ENCODE data around the gene ZNF232.

ZNF232 gene

DNA sequence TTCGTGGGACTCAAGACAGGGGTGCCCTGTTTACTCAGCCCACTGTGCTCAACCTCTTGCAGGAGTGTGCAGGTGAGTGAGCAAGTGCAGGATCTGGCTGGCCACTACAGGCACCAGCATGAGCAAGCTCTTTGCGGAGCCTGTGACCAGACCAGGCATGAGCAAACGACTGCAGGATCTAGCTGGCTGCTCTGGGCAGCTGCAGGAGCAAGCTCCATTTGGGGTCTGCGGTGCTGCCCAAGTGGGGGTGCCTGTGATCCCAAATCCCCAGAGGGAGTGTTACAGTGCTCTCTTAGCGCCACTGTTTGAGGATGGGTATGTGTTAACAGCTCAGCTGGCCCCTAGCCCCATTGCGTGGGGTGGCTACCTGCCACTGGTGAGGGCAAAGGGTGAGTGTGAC, 6.5 kb upstream of the ZNF232 start:
- H3K27me3 Mint-ChIP-seq (ENCODE audit: low read depth, poor library complexity): peaks cover 44% of the 10 kb centered on the region
- peaks cover 7% of the 10 kb centered on the region for H3K4me1 Mint-ChIP-seq
- no peak overlapping the region for H3K4me3 Mint-ChIP-seq
- H3K9me3 Mint-ChIP-seq: peaks cover 29% of the 10 kb centered on the region
- TF ChIP-seq, protein P1, sequence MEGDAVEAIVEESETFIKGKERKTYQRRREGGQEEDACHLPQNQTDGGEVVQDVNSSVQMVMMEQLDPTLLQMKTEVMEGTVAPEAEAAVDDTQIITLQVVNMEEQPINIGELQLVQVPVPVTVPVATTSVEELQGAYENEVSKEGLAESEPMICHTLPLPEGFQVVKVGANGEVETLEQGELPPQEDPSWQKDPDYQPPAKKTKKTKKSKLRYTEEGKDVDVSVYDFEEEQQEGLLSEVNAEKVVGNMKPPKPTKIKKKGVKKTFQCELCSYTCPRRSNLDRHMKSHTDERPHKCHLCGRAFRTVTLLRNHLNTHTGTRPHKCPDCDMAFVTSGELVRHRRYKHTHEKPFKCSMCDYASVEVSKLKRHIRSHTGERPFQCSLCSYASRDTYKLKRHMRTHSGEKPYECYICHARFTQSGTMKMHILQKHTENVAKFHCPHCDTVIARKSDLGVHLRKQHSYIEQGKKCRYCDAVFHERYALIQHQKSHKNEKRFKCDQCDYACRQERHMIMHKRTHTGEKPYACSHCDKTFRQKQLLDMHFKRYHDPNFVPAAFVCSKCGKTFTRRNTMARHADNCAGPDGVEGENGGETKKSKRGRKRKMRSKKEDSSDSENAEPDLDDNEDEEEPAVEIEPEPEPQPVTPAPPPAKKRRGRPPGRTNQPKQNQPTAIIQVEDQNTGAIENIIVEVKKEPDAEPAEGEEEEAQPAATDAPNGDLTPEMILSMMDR (IDR thresholded peaks at IDR 0.05): no peak
- H3K36me3 Mint-ChIP-seq (ENCODE audit: low read depth): peaks cover 8% of the 10 kb centered on the region
- H3K27ac Mint-ChIP-seq: no peak overlapping the region
- DNase-seq: no peak

- Mint-ChIP-seq H3K36me3 (ENCODE audit: low read depth) (peaks cover 11% of the 10 kb centered on the region), H3K27ac (no peak within 1 kb of the TSS), H3K4me3 (no peak within 1 kb of the TSS), H3K4me1 (peaks cover 12% of the 10 kb centered on the region), H3K9me3 (peaks cover 34% of the 10 kb centered on the region), H3K27me3 (ENCODE audit: low read depth, poor library complexity) (peaks cover 31% of the 10 kb centered on the region)
- TF ChIP-seq, protein P1 (IDR thresholded peaks at IDR 0.05): no peak
- no peak for DNase-seq
Observed at GRCh38 chr17:5115673-5116651, 4.3 kb upstream of the ZNF232 start, which contains the start of gene USP6. Gene USP6, plus strand, starts transcription at chr17:5116032. Its CDS starts 14,336 bp downstream, at chr17:5130368.

- peak overlapping the region; percentile 88 for H3K4me3 Mint-ChIP-seq
- peaks cover 28% of the 10 kb centered on the region for H3K4me1 Mint-ChIP-seq
- peaks cover 62% of the 10 kb centered on the region for H3K36me3 Mint-ChIP-seq (ENCODE audit: low read depth)
- H3K27me3 Mint-ChIP-seq (ENCODE audit: low read depth, poor library complexity): peaks cover 19% of the 10 kb centered on the region
- H3K27ac Mint-ChIP-seq: peak overlapping the region; percentile 63
- TF ChIP-seq, protein P1 (IDR thresholded peaks at IDR 0.05): no peak
- peaks cover 60% of the 10 kb centered on the region for H3K9me3 Mint-ChIP-seq
- no peak for DNase-seq
Observed at GRCh38 chr17:5110816-5111215, 862 bp downstream of the ZNF232 start.

DNA sequence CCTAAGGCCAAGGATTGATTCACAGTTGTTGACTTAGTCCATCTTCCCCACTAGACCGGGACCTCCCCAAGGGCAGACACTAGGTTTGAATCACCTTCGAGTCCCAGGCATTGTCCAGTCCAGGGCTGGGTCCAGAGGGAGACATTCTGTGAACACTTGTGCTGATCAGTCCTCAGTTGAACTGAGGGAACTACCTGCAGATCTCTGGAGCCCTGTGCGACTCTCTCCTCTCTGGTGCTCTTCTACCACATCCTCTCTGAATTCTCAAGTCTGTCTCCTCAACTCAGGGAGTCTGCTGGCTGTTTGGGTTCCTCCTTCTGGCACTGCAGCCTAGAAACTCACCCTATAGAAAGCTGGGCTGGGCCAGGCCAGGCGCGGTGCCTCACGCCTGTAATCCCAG, 10.8 kb downstream of the ZNF232 start:
- H3K9me3 Mint-ChIP-seq: peaks cover 77% of the 10 kb centered on the region
- no peak for DNase-seq
- peaks cover 43% of the 10 kb centered on the region for H3K27me3 Mint-ChIP-seq (ENCODE audit: low read depth, poor library complexity)
- no peak overlapping the region for H3K27ac Mint-ChIP-seq
- TF ChIP-seq, protein P1 (IDR thresholded peaks at IDR 0.05): no peak
- H3K4me3 Mint-ChIP-seq: no peak overlapping the region
- peaks cover 33% of the 10 kb centered on the region for H3K36me3 Mint-ChIP-seq (ENCODE audit: low read depth)
- peaks cover 12% of the 10 kb centered on the region for H3K4me1 Mint-ChIP-seq

DNA sequence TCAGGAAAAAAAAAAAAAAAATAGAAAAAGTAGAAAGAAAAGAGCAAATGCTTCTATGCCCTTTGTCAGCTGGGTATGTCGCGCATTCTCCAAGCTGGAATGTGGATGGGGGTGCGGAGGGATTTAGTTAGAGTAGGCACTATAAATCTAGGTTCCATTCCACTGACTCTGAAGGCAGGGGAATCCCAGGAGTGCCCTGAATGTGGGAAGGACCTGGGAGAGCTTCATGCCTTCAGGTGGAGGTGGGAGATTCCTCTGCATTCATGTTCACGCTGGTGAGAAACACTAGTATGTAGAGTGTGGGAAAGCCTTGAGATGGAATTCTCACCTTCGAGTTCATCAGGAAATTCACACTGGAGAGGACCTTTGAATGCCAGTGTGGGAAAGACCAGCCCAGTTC, 12.4 kb downstream of the ZNF232 start:
- Mint-ChIP-seq H3K4me3 (peak overlapping the region; percentile 15), H3K9me3 (peaks cover 75% of the 10 kb centered on the region), H3K36me3 (ENCODE audit: low read depth) (peaks cover 26% of the 10 kb centered on the region), H3K27me3 (ENCODE audit: low read depth, poor library complexity) (peaks cover 50% of the 10 kb centered on the region), H3K27ac (no peak overlapping the region), H3K4me1 (peaks cover 12% of the 10 kb centered on the region)
- peak; percentile 18 for DNase-seq
- TF ChIP-seq, protein P1 (IDR thresholded peaks at IDR 0.05): no peak

Measured in nephron progenitor cell (in vitro differentiated cells).